ENCODE results near the gene CORO2A. TPM values are rescaled to one million over a fixed set of nuclear protein-coding genes. Genes with fewer than 3 reads are reported as not detected.

The CORO2A gene
- total and polyA plus RNA-seq, 8 donors, result 2.8 to 26.7 (median 10.7) TPM

- H3K4me1 ChIP-seq, result peaks cover 20 to 75% (median 40%) of the 10 kb centered on the region in 4 donors
- intact Hi-C loops (cut with DNase I; ENCODE audit: low total_unique reads), result no loop called here
- peak overlapping the region; percentile 30 to 75 (median 67) for H3K27ac ChIP-seq
- no peak for DNase-seq
- peaks cover 11 to 53% (median 47%) of the 10 kb centered on the region in 4 donors for H3K36me3 ChIP-seq
- WGBS, 5 donors, result 65 to 76% (median 71%) methylated on average over 10 of the region's 10 CpGs
- H3K4me3 ChIP-seq, result no peak overlapping the region
- no peaks in the 10 kb centered on the region for H3K27me3 ChIP-seq
- TF ChIP-seq EP300 (IDR thresholded peaks at IDR 0.05), result no peak
- TF ChIP-seq, protein P1, sequence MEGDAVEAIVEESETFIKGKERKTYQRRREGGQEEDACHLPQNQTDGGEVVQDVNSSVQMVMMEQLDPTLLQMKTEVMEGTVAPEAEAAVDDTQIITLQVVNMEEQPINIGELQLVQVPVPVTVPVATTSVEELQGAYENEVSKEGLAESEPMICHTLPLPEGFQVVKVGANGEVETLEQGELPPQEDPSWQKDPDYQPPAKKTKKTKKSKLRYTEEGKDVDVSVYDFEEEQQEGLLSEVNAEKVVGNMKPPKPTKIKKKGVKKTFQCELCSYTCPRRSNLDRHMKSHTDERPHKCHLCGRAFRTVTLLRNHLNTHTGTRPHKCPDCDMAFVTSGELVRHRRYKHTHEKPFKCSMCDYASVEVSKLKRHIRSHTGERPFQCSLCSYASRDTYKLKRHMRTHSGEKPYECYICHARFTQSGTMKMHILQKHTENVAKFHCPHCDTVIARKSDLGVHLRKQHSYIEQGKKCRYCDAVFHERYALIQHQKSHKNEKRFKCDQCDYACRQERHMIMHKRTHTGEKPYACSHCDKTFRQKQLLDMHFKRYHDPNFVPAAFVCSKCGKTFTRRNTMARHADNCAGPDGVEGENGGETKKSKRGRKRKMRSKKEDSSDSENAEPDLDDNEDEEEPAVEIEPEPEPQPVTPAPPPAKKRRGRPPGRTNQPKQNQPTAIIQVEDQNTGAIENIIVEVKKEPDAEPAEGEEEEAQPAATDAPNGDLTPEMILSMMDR (IDR thresholded peaks at IDR 0.05), result no peak
- TF ChIP-seq POLR2A (IDR thresholded peaks at IDR 0.05), result no peak
- TF ChIP-seq POLR2AphosphoS5 (IDR thresholded peaks at IDR 0.05), result no peak
- H3K9me3 ChIP-seq, result no peaks in the 10 kb centered on the region
These were observed 36.1 kb upstream of the CORO2A start for GRCh38 chr9:98228392-98229089.

GRCh38 chr9:98227883-98228282 is 35.4 kb upstream of the CORO2A start:
- no peak for DNase-seq
- TF ChIP-seq, protein P1 (IDR thresholded peaks at IDR 0.05), result no peak
- TF ChIP-seq EP300 (IDR thresholded peaks at IDR 0.05) (no peak), POLR2AphosphoS5 (IDR thresholded peaks at IDR 0.05) (no peak), POLR2A (IDR thresholded peaks at IDR 0.05) (no peak)
- Histone ChIP-seq H3K27me3 (no peaks in the 10 kb centered on the region), H3K9me3 (no peaks in the 10 kb centered on the region), H3K36me3 (peaks cover 11 to 46% (median 42%) of the 10 kb centered on the region in 4 donors), H3K4me1 (peaks cover 20 to 77% (median 46%) of the 10 kb centered on the region in 4 donors), H3K27ac (peak overlapping the region; percentile 32 to 75 (median 67)), H3K4me3 (no peak overlapping the region)
- WGBS, 5 donors, result 69 to 81% (median 70%) methylated on average over 7 of the region's 7 CpGs
- intact Hi-C loops (cut with DNase I; ENCODE audit: low total_unique reads), result no loop called here

GRCh38 chr9:98226957-98227356 is 34.5 kb upstream of the CORO2A start:
- DNase-seq, result peak in 1 of 2 donors; percentile 55
- Histone ChIP-seq H3K9me3 (no peaks in the 10 kb centered on the region), H3K36me3 (peaks cover 11 to 41% (median 36%) of the 10 kb centered on the region in 4 donors), H3K4me3 (no peak overlapping the region), H3K27me3 (no peaks in the 10 kb centered on the region), H3K4me1 (peaks cover 20 to 77% (median 53%) of the 10 kb centered on the region in 4 donors), H3K27ac (peak overlapping the region; percentile 62 to 75 (median 73))
- no peak for TF ChIP-seq EP300 (IDR thresholded peaks at IDR 0.05)
- TF ChIP-seq, protein P1 (IDR thresholded peaks at IDR 0.05), result no peak
- TF ChIP-seq POLR2A (IDR thresholded peaks at IDR 0.05), result no peak
- no peak for TF ChIP-seq POLR2AphosphoS5 (IDR thresholded peaks at IDR 0.05)
- 59 to 80% (median 78%) methylated on average over 4 of the region's 4 CpGs for WGBS, 5 donors
- intact Hi-C loops (cut with DNase I; ENCODE audit: low total_unique reads), result no loop called here

- Histone ChIP-seq H3K27me3 (no peaks in the 10 kb centered on the region), H3K4me1 (peaks cover 20 to 73% (median 52%) of the 10 kb centered on the region in 4 donors), H3K9me3 (no peaks in the 10 kb centered on the region), H3K27ac (peak overlapping the region; percentile 47 to 75 (median 67)), H3K4me3 (no peak overlapping the region), H3K36me3 (peaks cover 11 to 45% (median 34%) of the 10 kb centered on the region in 4 donors)
- intact Hi-C loops (cut with DNase I; ENCODE audit: low total_unique reads), result no loop called here
- DNase-seq, result no peak
- 11 to 21% (median 14%) methylated on average over 1 of the region's 1 CpG for WGBS, 5 donors
- TF ChIP-seq EP300 (IDR thresholded peaks at IDR 0.05) (no peak), POLR2A (IDR thresholded peaks at IDR 0.05) (no peak), POLR2AphosphoS5 (IDR thresholded peaks at IDR 0.05) (peak in 1 of 3 donors; percentile 31)
These were observed 34.1 kb upstream of the CORO2A start for GRCh38 chr9:98226516-98226915.
